ENCODE data around the gene ATP10B. TPM values are rescaled to one million over a fixed set of nuclear protein-coding genes. Genes with fewer than 3 reads are reported as not detected.
"Not testable (repeated sequence)": the region's sequence is repeated elsewhere in the genome, so short reads cannot be mapped to it uniquely, and the experiment has no call there.

ATP10B gene
- total RNA-seq, 1 donor from 2014 or later, result not detected

DNA sequence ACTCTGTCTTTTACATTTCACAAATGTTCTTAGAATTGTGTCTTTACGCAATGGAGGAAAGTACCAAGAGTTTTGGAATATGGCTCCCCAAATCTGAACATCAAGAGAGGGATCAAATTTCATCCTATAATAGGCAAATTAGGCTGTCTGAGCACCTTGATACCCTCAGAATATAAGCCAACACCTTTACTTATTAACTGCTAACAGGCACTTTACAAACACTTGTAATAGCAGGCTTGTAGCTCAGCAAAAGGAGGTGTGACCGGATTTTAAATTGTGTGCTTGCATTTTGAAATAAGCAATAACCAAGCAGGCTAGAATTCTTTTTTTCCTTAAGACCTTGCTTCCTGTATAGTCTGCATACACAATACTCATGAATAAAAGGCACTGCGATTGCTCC is 92.0 kb downstream of the ATP10B start:
- intact Hi-C loops (cut with micrococcal nuclease), result no loop called here

DNA sequence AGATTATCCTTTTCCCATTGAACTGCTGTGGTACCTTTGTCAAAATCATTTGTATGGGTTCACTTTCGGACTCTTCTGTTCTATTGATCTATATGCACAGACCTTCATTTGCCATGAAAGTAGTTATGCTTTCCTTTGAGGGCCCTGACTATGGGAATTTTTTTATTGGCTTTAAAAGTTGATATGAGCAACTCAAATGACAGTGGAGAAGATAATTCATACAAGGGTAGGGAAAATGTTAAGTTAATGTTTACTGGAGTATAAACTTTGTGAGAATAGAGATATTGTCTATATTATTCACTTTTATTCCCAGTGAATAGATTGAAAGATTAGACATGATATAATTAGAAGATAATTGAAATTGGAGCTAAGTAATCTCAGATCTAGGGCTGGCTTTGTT is 94.8 kb downstream of the ATP10B start:
- intact Hi-C loops (cut with micrococcal nuclease), result no loop called here

GRCh38 chr5:160750938-160751657 is 100.9 kb downstream of the ATP10B start:
- intact Hi-C loops (cut with micrococcal nuclease), result no loop called here

GRCh38 chr5:160749682-160750081 is 102.3 kb downstream of the ATP10B start:
- intact Hi-C loops (cut with micrococcal nuclease), result no loop called here

- intact Hi-C loops (cut with micrococcal nuclease), result no loop called here
These were observed 103.0 kb downstream of the ATP10B start for GRCh38 chr5:160749026-160749425.

GRCh38 chr5:160747987-160748386 is 104.0 kb downstream of the ATP10B start:
- intact Hi-C loops (cut with micrococcal nuclease), result no loop called here

GRCh38 chr5:160747559-160747958 is 104.5 kb downstream of the ATP10B start:
- intact Hi-C loops (cut with micrococcal nuclease), result no loop called here

DNA sequence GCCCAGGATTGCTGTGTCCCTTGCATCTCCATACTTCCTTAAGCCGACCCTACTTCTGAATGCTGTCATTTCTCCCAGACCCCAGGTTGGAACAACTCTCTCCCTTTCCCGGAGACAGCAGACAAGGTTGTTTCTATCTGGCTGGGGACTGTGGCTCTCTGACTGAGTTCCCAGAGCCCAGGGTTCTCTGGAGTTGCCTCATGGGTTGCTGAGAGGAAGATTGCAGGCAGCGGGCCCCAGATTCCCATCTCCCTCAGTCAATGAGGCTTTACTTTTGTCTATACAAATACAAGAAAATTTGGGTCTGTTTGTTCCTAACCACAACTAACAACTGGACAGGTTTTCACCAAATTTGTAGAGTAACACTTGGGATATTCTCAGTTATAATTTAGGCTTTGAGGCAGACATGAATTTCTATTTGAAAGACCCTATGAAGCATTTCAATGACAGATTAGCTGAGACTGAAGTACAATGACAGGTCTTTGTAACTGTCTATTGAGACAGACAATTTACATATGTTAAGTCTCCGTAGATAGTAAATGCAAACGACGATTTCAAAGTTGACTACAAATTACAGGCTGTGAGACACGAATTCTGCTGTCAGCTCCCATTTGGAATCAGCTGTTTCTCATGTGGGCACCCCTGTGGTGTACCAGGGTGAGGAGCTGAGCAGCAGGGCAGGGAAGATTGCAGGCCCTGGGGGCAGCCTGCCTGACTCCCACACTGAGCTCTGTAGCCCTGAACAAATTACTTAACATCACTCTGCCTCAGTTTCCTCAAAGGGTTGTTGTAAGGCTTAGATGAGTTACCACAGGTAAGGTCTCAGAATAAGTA is 107.5 kb downstream of the ATP10B start:
- intact Hi-C loops (cut with micrococcal nuclease), result no loop called here

- intact Hi-C loops (cut with micrococcal nuclease), result no loop called here
These were observed 109.0 kb downstream of the ATP10B start for GRCh38 chr5:160743027-160743426.

- intact Hi-C loops (cut with micrococcal nuclease), result no loop called here
These were observed 109.6 kb downstream of the ATP10B start for GRCh38 chr5:160742446-160742845.

- intact Hi-C loops (cut with micrococcal nuclease), result no loop called here
These were observed 124.6 kb downstream of the ATP10B start for GRCh38 chr5:160727296-160727997.

DNA sequence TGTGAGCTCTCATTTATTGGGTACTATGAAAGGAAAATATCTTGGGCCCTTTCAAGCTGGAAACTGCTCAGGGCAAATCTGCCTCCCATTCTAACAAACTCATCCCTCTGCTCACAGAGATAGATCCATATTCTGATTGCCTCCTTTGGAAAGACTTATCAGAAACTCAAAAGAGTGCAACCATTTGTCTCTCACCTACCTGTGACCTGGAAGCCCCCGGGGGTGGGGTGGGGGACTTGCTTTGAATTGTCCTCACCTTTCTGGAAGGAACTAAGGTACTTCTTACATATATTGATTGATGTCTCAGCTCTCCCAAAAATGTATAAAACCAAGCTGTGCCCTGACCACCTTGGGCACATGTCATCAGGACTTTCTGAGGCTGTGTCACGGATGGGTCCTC is 125.3 kb downstream of the ATP10B start:
- intact Hi-C loops (cut with micrococcal nuclease), result no loop called here

DNA sequence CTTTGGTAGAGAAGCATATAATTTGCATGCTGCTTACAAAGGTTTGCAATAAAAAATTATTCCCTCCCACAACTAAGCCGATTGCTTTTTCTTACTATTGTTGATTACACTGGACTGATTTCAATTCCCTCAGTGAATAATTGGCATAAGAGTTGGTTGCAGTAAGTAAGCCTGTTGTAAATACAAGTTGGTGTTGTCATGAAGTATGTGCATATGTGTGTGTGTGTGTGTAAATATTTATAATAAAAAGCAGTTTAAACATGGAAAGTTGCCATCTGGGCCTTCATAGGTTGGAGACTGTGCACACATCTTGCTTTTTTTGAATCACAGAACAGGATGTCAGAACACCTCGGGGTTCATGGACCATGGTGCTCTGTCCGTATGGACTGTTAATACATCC is 131.2 kb downstream of the ATP10B start:
- intact Hi-C loops (cut with micrococcal nuclease), result no loop called here

GRCh38 chr5:160715508-160715907 is 136.5 kb downstream of the ATP10B start:
- intact Hi-C loops (cut with micrococcal nuclease), result not testable (repeated sequence)

DNA sequence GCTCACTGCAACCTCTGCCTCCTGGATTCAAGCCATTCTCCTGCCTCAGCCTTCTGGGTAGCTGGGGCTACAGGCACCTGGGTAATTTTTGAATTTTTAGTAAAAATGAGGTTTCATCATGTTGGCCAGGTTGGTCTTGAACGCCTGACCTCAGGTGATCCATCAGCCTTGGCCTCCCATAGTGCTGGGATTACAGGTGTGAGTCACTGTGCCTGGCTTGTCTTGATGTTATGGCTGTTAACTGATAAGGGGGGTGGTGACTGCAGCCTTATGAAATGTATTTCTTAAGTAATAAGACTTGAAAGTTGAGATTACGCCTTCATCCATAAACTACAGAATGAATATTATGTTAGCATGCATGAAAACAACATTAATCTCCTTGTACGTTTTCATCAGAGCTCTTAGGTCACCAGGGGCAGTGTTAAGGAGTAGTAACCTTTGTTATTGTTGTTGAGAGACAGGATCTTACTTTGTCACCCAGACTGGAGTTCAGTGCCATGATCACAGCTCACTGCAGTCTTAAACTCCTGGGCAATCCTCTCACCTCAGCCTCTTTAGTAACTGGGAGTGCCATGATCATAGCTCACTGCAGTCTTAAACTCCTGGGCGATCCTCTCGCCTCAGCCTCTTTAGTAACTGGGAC is 148.3 kb downstream of the ATP10B start:
- intact Hi-C loops (cut with micrococcal nuclease), result no loop called here

DNA sequence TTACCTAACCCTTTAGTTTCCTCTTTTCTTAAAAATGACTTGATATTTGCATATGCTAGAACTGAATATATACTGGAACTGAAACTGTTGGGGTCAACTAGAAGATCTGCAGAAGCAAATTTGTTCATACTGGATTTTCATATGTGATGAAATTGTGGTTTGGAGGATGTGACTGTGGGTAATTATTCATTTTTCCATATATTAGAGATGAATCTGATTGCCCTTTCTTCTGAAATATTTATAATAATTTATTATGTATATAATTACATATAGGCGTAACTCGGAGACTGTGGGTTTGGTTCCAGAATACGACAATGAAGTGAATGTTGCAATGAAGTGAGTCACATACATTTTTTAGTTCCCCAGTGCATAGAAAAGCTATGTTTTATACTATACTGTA is 149.1 kb downstream of the ATP10B start:
- intact Hi-C loops (cut with micrococcal nuclease), result no loop called here

GRCh38 chr5:160702311-160702803 is 149.7 kb downstream of the ATP10B start:
- intact Hi-C loops (cut with micrococcal nuclease), result no loop called here

- intact Hi-C loops (cut with micrococcal nuclease), result no loop called here
These were observed 150.6 kb downstream of the ATP10B start for GRCh38 chr5:160701403-160701802.

- intact Hi-C loops (cut with micrococcal nuclease), result no loop called here
These were observed 152.7 kb downstream of the ATP10B start for GRCh38 chr5:160699301-160699700.

DNA sequence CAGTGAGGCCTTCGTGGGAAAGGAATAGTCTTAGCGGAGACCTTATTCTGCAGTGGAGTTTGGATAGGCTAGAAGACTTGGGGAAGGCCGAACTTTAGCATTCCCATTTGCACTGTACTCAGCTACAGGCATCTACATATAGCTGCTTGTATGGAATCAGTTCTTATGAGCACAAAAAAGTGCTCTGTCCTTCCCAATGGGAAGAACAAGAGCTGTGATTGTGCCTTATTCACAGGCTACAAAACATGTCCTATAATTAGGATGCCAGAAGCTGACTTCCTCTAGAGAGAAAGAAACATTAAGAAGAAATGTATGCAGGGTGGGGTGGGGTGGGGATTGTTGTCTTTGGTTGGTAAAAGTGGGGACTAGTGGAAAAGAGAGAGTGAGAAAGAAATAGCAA is 154.7 kb downstream of the ATP10B start:
- intact Hi-C loops (cut with micrococcal nuclease), result no loop called here

DNA sequence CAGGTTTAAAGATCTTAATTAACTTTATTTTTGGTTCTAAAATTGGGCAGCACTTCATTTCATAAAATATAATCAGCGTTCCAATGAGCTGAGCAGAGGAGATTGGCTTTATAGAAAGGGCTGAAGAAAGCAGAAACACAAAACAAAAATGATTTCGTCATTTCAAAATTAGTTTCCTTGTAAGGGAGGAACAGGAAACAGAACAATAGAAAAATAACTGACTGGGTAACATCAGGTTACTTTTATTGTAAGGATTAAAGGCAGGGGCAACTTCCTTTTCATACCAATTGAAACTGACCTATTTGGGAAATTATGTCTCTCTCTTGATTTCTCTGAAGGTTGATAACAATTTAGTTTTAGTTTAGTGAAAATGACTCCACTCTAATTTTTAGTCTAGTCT is 157.1 kb downstream of the ATP10B start:
- intact Hi-C loops (cut with micrococcal nuclease), result no loop called here

All from T-helper 1 cell treated with Interleukin-12 subunit alpha and Interleukin-12 subunit beta and Interleukin-4 antibody, amounts not matched to agents 30 ng/mL and 1 ng/mL, for 36 hours (primary cell).